SK-N-SH (cell line): ENCODE measurements around the gene SPACA5.
"Not testable (repeated sequence)": the region's sequence is repeated elsewhere in the genome, so short reads cannot be mapped to it uniquely, and the experiment has no call there.

Experiments used
- TF ChIP-seq, protein P1 (sequence below): fragments of 200-600 bp; sonication (generic); IDR thresholded peaks from 2 replicates; pipeline ENCODE4 v1.6.1; 2017; ENCODE audit warnings: antibody characterized with exemption, mild to moderate bottlenecking, moderate library complexity
- TF ChIP-seq, protein P2 (sequence below): IDR thresholded peaks from 2 replicates; pipeline ENCODE4 v1.4.0; 2012; ENCODE audit warnings: low read depth

DNA sequence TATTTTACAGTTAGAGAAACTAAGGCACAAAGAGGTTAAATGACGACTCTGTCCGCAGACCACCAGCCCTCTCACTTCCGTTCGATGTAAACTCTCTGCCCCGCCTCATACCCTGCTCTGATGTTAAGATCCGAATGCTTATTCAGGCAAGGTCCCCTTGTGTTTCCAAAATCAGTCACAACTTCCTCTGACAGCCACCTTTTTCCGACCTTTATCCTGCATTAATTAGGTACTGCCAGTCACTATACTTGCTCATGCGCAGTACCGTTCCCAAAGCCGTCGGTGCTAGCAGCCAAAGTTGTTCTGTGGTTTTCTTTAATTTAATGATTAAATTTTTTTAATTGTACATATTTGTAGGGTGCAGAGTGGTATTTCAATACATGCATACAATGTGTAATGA lies 13.7 kb downstream of the SPACA5 start:
- TF ChIP-seq, protein P1, sequence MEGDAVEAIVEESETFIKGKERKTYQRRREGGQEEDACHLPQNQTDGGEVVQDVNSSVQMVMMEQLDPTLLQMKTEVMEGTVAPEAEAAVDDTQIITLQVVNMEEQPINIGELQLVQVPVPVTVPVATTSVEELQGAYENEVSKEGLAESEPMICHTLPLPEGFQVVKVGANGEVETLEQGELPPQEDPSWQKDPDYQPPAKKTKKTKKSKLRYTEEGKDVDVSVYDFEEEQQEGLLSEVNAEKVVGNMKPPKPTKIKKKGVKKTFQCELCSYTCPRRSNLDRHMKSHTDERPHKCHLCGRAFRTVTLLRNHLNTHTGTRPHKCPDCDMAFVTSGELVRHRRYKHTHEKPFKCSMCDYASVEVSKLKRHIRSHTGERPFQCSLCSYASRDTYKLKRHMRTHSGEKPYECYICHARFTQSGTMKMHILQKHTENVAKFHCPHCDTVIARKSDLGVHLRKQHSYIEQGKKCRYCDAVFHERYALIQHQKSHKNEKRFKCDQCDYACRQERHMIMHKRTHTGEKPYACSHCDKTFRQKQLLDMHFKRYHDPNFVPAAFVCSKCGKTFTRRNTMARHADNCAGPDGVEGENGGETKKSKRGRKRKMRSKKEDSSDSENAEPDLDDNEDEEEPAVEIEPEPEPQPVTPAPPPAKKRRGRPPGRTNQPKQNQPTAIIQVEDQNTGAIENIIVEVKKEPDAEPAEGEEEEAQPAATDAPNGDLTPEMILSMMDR: not testable (repeated sequence)
- TF ChIP-seq, protein P2, sequence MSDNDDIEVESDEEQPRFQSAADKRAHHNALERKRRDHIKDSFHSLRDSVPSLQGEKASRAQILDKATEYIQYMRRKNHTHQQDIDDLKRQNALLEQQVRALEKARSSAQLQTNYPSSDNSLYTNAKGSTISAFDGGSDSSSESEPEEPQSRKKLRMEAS: not testable (repeated sequence)
